ENCODE measurements around the gene DNAH11. TPM values are rescaled to one million over a fixed set of nuclear protein-coding genes. Genes with fewer than 3 reads are reported as not detected.

The DNAH11 gene
- total and polyA plus RNA-seq, 2 of the 4 experiments (the other 2 are of a cell fraction): not detected

DNA sequence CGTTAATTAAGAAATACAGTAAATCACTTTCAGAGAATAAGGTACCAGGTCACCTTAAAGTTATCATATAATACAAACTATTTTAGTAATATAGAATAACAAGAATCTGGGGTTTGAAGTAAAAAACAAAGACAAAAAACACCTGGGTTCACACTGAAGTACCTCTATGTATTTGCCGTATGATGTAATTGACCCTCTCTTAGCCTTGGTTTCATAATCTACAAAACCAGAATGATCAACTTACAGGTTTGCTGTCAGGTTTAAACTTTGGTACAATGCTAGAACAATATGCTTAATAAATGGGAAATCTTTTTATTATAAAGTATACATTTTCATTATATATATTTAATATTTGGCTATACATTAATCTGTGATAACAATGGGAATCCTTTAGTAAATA lies 344.5 kb downstream of the DNAH11 start:
- no peak for ATAC-seq (ENCODE audit: low read depth)
- dilution Hi-C loops (cut with HindIII; ENCODE audit: low sequenced_read_pairs, unreplicated experiment): no loop called here

More for the DNA sequence above, 344.5 kb downstream of the DNAH11 start:
- Histone ChIP-seq H3K23ac (ENCODE audit: low read depth, low read length) (no peak overlapping the region), H3K36me3 (ENCODE audit: control insufficient read depth, insufficient read depth, low read length) (no peaks in the 10 kb centered on the region), H3K9ac (ENCODE audit: low read depth, low read length) (no peak overlapping the region), H3K4me2 (ENCODE audit: low read depth, low read length) (no peak overlapping the region), H2BK120ac (ENCODE audit: low read depth, low read length) (no peak overlapping the region), H3K4me3 (ENCODE audit: insufficient read depth, low read depth, low read length) (no peak overlapping the region), H3K9me3 (ENCODE audit: control insufficient read depth, insufficient read depth, low read length) (no peaks in the 10 kb centered on the region), H3K27ac (ENCODE audit: insufficient read depth, low read length) (no peak overlapping the region), H3K56ac (ENCODE audit: extremely low read depth, insufficient read depth, low read length) (no peak overlapping the region), H3K9me1 (ENCODE audit: insufficient read depth, low read length) (no peaks in the 10 kb centered on the region), H4K5ac (ENCODE audit: low read depth, low read length) (no peak overlapping the region), H2BK15ac (ENCODE audit: low read depth, low read length) (no peak overlapping the region), H2BK5ac (ENCODE audit: low read depth, low read length, poor library complexity, severe bottlenecking) (no peak overlapping the region), H2AK9ac (replicated peaks; ENCODE audit: low read depth, low read length, poor library complexity) (no peak overlapping the region), H3K14ac (replicated peaks; ENCODE audit: low read depth, low read length) (no peak overlapping the region), H2AK5ac (ENCODE audit: low read depth, low read length) (no peak overlapping the region), H4K8ac (ENCODE audit: low read depth in 2 of 2, low read length in 2 of 2) (no peak overlapping the region), H3K27me3 (ENCODE audit: control insufficient read depth, insufficient read depth, low read length) (no peaks in the 10 kb centered on the region), H3K18ac (ENCODE audit: low read depth, low read length) (no peak overlapping the region), H3K4me1 (ENCODE audit: control insufficient read depth, insufficient read depth, low read length) (no peaks in the 10 kb centered on the region), H3K79me1 (ENCODE audit: low read depth in 1 of 2, low read length in 2 of 2) (no peaks in the 10 kb centered on the region), H2BK20ac (ENCODE audit: low read depth, low read length) (no peak overlapping the region), H4K91ac (ENCODE audit: insufficient read depth, low read depth, low read length) (no peak overlapping the region), H2AFZ (replicated peaks; ENCODE audit: low read length, poor library complexity) (no peak overlapping the region), H4K20me1 (ENCODE audit: insufficient read depth, low read length) (no peaks in the 10 kb centered on the region), H3K4ac (ENCODE audit: low read depth, low read length) (no peak overlapping the region)
- ChIA-PET CTCF (interaction anchor here (0.6 kb wide), 1 partner anchor 464 kb away, joined by 3 read pairs; no protein-coding TSS in a partner anchor), POLR2A (ENCODE audit: unreplicated experiment) (no interaction called here)
- intact Hi-C loops (cut with micrococcal nuclease): no loop called here
- TF ChIP-seq POLR2A (IDR thresholded peaks at IDR 0.05; ENCODE audit: low read depth, low read length) (no peak), CEBPB (IDR thresholded peaks at IDR 0.05; ENCODE audit: low read depth, low read length) (no peak), MAZ (IDR thresholded peaks at IDR 0.05; ENCODE audit: borderline replicate concordance, low read depth, low read length) (no peak), BHLHE40 (IDR thresholded peaks at IDR 0.05; ENCODE audit: low read depth, low read length) (no peak), MXI1 (IDR thresholded peaks at IDR 0.05; ENCODE audit: borderline replicate concordance, low read depth, low read length) (no peak), FOS (IDR thresholded peaks at IDR 0.05; ENCODE audit: low read depth, low read length) (no peak), CHD1 (IDR thresholded peaks at IDR 0.05; ENCODE audit: low read depth, low read length) (no peak), MAFK (IDR thresholded peaks at IDR 0.05; ENCODE audit: low read depth, low read length) (no peak), RFX5 (IDR thresholded peaks at IDR 0.05; ENCODE audit: low read depth, low read length) (no peak), RCOR1 (IDR thresholded peaks at IDR 0.05; ENCODE audit: insufficient replicate concordance, low read length) (no peak), NFE2L2 (IDR thresholded peaks at IDR 0.05; ENCODE audit: low read depth, low read length) (no peak), SMC3 (IDR thresholded peaks at IDR 0.05; ENCODE audit: low read depth, low read length) (no peak), RAD21 (IDR thresholded peaks at IDR 0.05; ENCODE audit: low read length) (no peak)
- TF ChIP-seq, protein P1, sequence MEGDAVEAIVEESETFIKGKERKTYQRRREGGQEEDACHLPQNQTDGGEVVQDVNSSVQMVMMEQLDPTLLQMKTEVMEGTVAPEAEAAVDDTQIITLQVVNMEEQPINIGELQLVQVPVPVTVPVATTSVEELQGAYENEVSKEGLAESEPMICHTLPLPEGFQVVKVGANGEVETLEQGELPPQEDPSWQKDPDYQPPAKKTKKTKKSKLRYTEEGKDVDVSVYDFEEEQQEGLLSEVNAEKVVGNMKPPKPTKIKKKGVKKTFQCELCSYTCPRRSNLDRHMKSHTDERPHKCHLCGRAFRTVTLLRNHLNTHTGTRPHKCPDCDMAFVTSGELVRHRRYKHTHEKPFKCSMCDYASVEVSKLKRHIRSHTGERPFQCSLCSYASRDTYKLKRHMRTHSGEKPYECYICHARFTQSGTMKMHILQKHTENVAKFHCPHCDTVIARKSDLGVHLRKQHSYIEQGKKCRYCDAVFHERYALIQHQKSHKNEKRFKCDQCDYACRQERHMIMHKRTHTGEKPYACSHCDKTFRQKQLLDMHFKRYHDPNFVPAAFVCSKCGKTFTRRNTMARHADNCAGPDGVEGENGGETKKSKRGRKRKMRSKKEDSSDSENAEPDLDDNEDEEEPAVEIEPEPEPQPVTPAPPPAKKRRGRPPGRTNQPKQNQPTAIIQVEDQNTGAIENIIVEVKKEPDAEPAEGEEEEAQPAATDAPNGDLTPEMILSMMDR (conservative IDR thresholded peaks at IDR 0.05; ENCODE audit: low read depth, low read length): no peak
- TF ChIP-seq, protein P2, sequence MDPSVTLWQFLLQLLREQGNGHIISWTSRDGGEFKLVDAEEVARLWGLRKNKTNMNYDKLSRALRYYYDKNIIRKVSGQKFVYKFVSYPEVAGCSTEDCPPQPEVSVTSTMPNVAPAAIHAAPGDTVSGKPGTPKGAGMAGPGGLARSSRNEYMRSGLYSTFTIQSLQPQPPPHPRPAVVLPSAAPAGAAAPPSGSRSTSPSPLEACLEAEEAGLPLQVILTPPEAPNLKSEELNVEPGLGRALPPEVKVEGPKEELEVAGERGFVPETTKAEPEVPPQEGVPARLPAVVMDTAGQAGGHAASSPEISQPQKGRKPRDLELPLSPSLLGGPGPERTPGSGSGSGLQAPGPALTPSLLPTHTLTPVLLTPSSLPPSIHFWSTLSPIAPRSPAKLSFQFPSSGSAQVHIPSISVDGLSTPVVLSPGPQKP (IDR thresholded peaks at IDR 0.05; ENCODE audit: borderline replicate concordance, low read depth, low read length): no peak
- TF ChIP-seq, protein P3, sequence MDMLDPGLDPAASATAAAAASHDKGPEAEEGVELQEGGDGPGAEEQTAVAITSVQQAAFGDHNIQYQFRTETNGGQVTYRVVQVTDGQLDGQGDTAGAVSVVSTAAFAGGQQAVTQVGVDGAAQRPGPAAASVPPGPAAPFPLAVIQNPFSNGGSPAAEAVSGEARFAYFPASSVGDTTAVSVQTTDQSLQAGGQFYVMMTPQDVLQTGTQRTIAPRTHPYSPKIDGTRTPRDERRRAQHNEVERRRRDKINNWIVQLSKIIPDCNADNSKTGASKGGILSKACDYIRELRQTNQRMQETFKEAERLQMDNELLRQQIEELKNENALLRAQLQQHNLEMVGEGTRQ (IDR thresholded peaks at IDR 0.05; ENCODE audit: low read depth, low read length): no peak
- DNase-seq: no peak
- WGBS, 2 experiments (ENCODE audit: extremely low coverage in 2 of 2, insufficient read length in 1 of 2): no CpG with 5 or more reads among the region's 2 CpGs
- in situ Hi-C loops (cut with MboI; ENCODE audit: low sequenced_read_pairs): no loop called here
- no TSS peak for BruUV-seq (replicated peaks)

Measured in IMR-90 (cell line).